H9 (cell line): ENCODE measurements around the gene RPS24. TPM values are rescaled to one million over a fixed set of nuclear protein-coding genes. Genes with fewer than 3 reads are reported as not detected.

Source experiments
- DNase-seq: peaks from one replicate; pipeline ENCODE4 v3.0.0-alpha.2; 2017
- H2AFZ ChIP-seq: one replicate; pipeline ENCODE4 v1.6.1; 2013; ENCODE audit warnings: mild to moderate bottlenecking, low read length, control low read depth, moderate library complexity
- H2AK5ac ChIP-seq: 2 replicates; pipeline ENCODE4 v1.6.1; 2013; ENCODE audit warnings: low read length, control low read depth, mixed read lengths; ENCODE audit not compliant: insufficient read length
- H2BK120ac ChIP-seq: one replicate; pipeline ENCODE4 v1.6.1; 2013; ENCODE audit warnings: low read depth, mild to moderate bottlenecking, low read length, control low read depth, inconsistent platforms; ENCODE audit not compliant: poor library complexity, severe bottlenecking
- H2BK12ac ChIP-seq: 2 replicates; pipeline ENCODE4 v1.6.1; 2013; ENCODE audit warnings: low read length, control low read depth, mixed read lengths, low read depth; ENCODE audit not compliant: insufficient read length
- H2BK15ac ChIP-seq: 2 replicates; pipeline ENCODE4 v1.6.1; 2013; ENCODE audit warnings: low read depth, low read length, control low read depth
- H2BK20ac ChIP-seq: one replicate; pipeline ENCODE4 v1.6.1; 2013; ENCODE audit warnings: low read depth, mild to moderate bottlenecking, low read length, control low read depth, inconsistent platforms; ENCODE audit not compliant: poor library complexity, severe bottlenecking
- H2BK5ac ChIP-seq: 2 replicates; pipeline ENCODE4 v1.6.1; 2013; ENCODE audit warnings: low read length, control low read depth, mixed read lengths; ENCODE audit not compliant: insufficient read length
- H3K14ac ChIP-seq: 2 replicates; pipeline ENCODE4 v1.6.1; 2013; ENCODE audit warnings: low read length, control low read depth; ENCODE audit not compliant: insufficient read depth
- H3K18ac ChIP-seq: 2 replicates; pipeline ENCODE4 v1.6.1; 2013; ENCODE audit warnings: low read depth, mild to moderate bottlenecking, mixed read lengths, low read length, control low read depth; ENCODE audit not compliant: insufficient read length
- H3K23ac ChIP-seq: 2 replicates; pipeline ENCODE4 v1.6.1; 2013; ENCODE audit warnings: low read length, control low read depth, mixed read lengths, low read depth; ENCODE audit not compliant: insufficient read length
- H3K23me2 ChIP-seq: 2 replicates; pipeline ENCODE4 v1.6.1; 2013; ENCODE audit warnings: low read depth, mild to moderate bottlenecking, mixed read lengths, low read length, control low read depth; ENCODE audit not compliant: insufficient read length, poor library complexity, severe bottlenecking
- H3K27ac ChIP-seq: 2 replicates; pipeline ENCODE4 v1.5.1; 2013; ENCODE audit warnings: low read length, control low read depth, mixed read lengths, low read depth; ENCODE audit not compliant: insufficient read length
- H3K27me3 ChIP-seq: 2 replicates; pipeline ENCODE4 v1.6.1; 2013; ENCODE audit warnings: low read length, control low read depth, inconsistent platforms; ENCODE audit not compliant: insufficient read depth
- H3K4ac ChIP-seq: 2 replicates; pipeline ENCODE4 v1.6.1; 2013; ENCODE audit warnings: low read depth, mild to moderate bottlenecking, control low read depth, inconsistent platforms, low read length, moderate library complexity
- H3K4me1 ChIP-seq: 2 replicates; pipeline ENCODE4 v1.6.1; 2013; ENCODE audit warnings: low read length, control low read depth, inconsistent platforms; ENCODE audit not compliant: insufficient read depth
- H3K4me2 ChIP-seq: 2 replicates; pipeline ENCODE4 v1.6.1; 2013; ENCODE audit warnings: low read length, control low read depth, mixed read lengths; ENCODE audit not compliant: insufficient read length, insufficient read depth
- H3K56ac ChIP-seq: 2 replicates; pipeline ENCODE4 v1.6.1; 2013; ENCODE audit warnings: low read depth, mild to moderate bottlenecking, mixed read lengths, low read length, control low read depth; ENCODE audit not compliant: insufficient read length
- H3K79me1 ChIP-seq: 2 replicates; pipeline ENCODE4 v1.6.1; 2013; ENCODE audit warnings: low read depth, mild to moderate bottlenecking, moderate library complexity, low read length, control low read depth, inconsistent platforms; ENCODE audit not compliant: insufficient read depth, poor library complexity, severe bottlenecking
- H3K79me2 ChIP-seq: 2 replicates; pipeline ENCODE4 v1.6.1; 2013; ENCODE audit warnings: low read length, control low read depth, inconsistent platforms; ENCODE audit not compliant: insufficient read depth
- H3K9ac ChIP-seq: 2 replicates; pipeline ENCODE4 v1.6.1; 2013; ENCODE audit warnings: low read length, control low read depth, mixed read lengths; ENCODE audit not compliant: insufficient read length; ENCODE audit errors: extremely low read depth
- H3K9me3 ChIP-seq: one replicate; pipeline ENCODE4 v1.6.1; 2013; ENCODE audit warnings: low read depth, low read length, inconsistent platforms; ENCODE audit not compliant: control insufficient read depth
- H3T11ph ChIP-seq: one replicate; pipeline ENCODE4 v1.6.1; 2013; ENCODE audit warnings: mild to moderate bottlenecking, low read length, control low read depth, inconsistent platforms
- H4K20me1 ChIP-seq: one replicate; pipeline ENCODE4 v1.6.1; 2013; ENCODE audit not compliant: control insufficient read depth, insufficient read length, insufficient read depth
- H4K5ac ChIP-seq: 2 replicates; pipeline ENCODE4 v1.6.1; 2013; ENCODE audit warnings: low read depth, mild to moderate bottlenecking, mixed read lengths, low read length, control low read depth; ENCODE audit not compliant: insufficient read length
- H4K8ac ChIP-seq: replicated peaks from 2 replicates; pipeline ENCODE4 v1.6.1; 2013; ENCODE audit warnings: low read length, control low read depth, mixed read lengths, low read depth; ENCODE audit not compliant: insufficient read length
- H4K91ac ChIP-seq: 2 replicates; pipeline ENCODE4 v1.6.1; 2013; ENCODE audit warnings: low read depth, mild to moderate bottlenecking, moderate library complexity, mixed read lengths, low read length, control low read depth; ENCODE audit not compliant: insufficient read length
- H3K27ac Mint-ChIP-seq, 3 experiments: 2 replicates in 2 of 3; 3 replicates in 1 of 3; pipeline ENCODE4 v1.8.0; 2020 to 2021; ENCODE audit warnings: mixed read lengths in 3 of 3, mild to moderate bottlenecking in 1 of 3, moderate library complexity in 1 of 3
- H3K27me3 Mint-ChIP-seq: 2 replicates; pipeline ENCODE4 v1.8.0; 2021; ENCODE audit warnings: low read depth, mild to moderate bottlenecking, moderate library complexity, mixed read lengths
- H3K36me3 Mint-ChIP-seq, 3 experiments: 2 replicates in 2 of 3; 3 replicates in 1 of 3; pipeline ENCODE4 v1.8.0; 2020 to 2021; ENCODE audit warnings: low read depth in 3 of 3, mixed read lengths in 3 of 3; ENCODE audit not compliant: insufficient read depth in 1 of 3
- H3K4me1 Mint-ChIP-seq, 2 experiments: 2 replicates each; pipeline ENCODE4 v1.8.0; 2020; ENCODE audit warnings: mixed read lengths in 2 of 2
- H3K4me3 Mint-ChIP-seq, 2 experiments: 2 replicates in 1 of 2; 3 replicates in 1 of 2; pipeline ENCODE4 v1.8.0; 2020 to 2021; ENCODE audit warnings: mild to moderate bottlenecking in 2 of 2, mixed read lengths in 2 of 2, moderate library complexity in 1 of 2
- H3K9me3 Mint-ChIP-seq, 2 experiments: 2 replicates in 1 of 2; 3 replicates in 1 of 2; pipeline ENCODE4 v1.8.0; 2020; ENCODE audit warnings: mild to moderate bottlenecking in 2 of 2, mixed read lengths in 2 of 2, moderate library complexity in 1 of 2
- CTCF ChIP-seq: fragments of 200-600 bp; sonication (generic); conservative IDR thresholded peaks from 3 replicates; pipeline ENCODE4 v1.8.0; 2021; ENCODE audit warnings: antibody characterized with exemption, mild to moderate bottlenecking
- WGBS: extraction: QIAGEN DNeasy Blood & Tissue Kit; methylation state at CpG from one replicate; pipeline ENCODE4 v1.1.7; 2013; ENCODE audit warnings: missing lambda C conversion rate, low lambda C conversion rate, mixed read lengths; ENCODE audit not compliant: insufficient read length; ENCODE audit errors: extremely low coverage; 5-methylcytosine and 5-hydroxymethylcytosine counted together
- total RNA-seq: library from RNA; stranded (reverse); gene quantifications from 2 replicates; pipeline ENCODE4 v1.2.1, GENCODE V29; 2021

RPS24 gene
- total RNA-seq, 1 experiment from 2014 or later = 1,966 TPM

- no peak overlapping the region for H2BK15ac ChIP-seq
- H2AK5ac ChIP-seq = no peak overlapping the region
- H3T11ph ChIP-seq = no peak overlapping the region
- no peak overlapping the region for H3K18ac ChIP-seq
- H2BK12ac ChIP-seq = no peak overlapping the region
- no peak overlapping the region for H2BK120ac ChIP-seq
- no peaks in the 10 kb centered on the region for H3K9me3 ChIP-seq
- no peak overlapping the region for H3K23ac ChIP-seq
- H3K27ac ChIP-seq = no peak overlapping the region
- Mint-ChIP-seq H3K4me3 (no peak overlapping the region), H3K36me3 (peaks cover 39 to 91% (median 65%) of the 10 kb centered on the region in 3 experiments; a peak in 6 of 7 replicates), H3K27me3 (no peaks in the 10 kb centered on the region), H3K27ac (no peak overlapping the region), H3K4me1 (no peaks in the 10 kb centered on the region), H3K9me3 (no peaks in the 10 kb centered on the region)
- no peak overlapping the region for H3K4ac ChIP-seq
- no peaks in the 10 kb centered on the region for H3K23me2 ChIP-seq
- H2AFZ ChIP-seq = no peak overlapping the region
- H3K56ac ChIP-seq = no peak overlapping the region
- H3K4me1 ChIP-seq = no peaks in the 10 kb centered on the region
- H3K14ac ChIP-seq = no peak overlapping the region
- H2BK5ac ChIP-seq = no peak overlapping the region
- no peak overlapping the region for H4K5ac ChIP-seq
- no peak overlapping the region for H2BK20ac ChIP-seq
- no peak overlapping the region for H4K8ac ChIP-seq
- no peak overlapping the region for H3K9ac ChIP-seq
- TF ChIP-seq CTCF = no peak
- no CpG with 5 or more reads among the region's 5 CpGs for WGBS
- no peak overlapping the region for H4K91ac ChIP-seq
- H3K27me3 ChIP-seq = no peaks in the 10 kb centered on the region
- H3K79me2 ChIP-seq = no peaks in the 10 kb centered on the region
- no peak overlapping the region for H3K4me2 ChIP-seq
- no peaks in the 10 kb centered on the region for H3K79me1 ChIP-seq
- DNase-seq = no peak
- no peaks in the 10 kb centered on the region for H4K20me1 ChIP-seq
Measured at GRCh38 chr10:78017856-78018255, 15.8 kb upstream of the RPS24 start.
